Common myeloid progenitor, CD34-positive (primary cell): ENCODE results near the gene EFCAB6.

Source experiments
- CTCF ChIA-PET: fragments of 350-600 bp; sonication (Branson Sonifier 250); formaldehyde crosslinking; loops from one replicate; lab custom pipeline; 2021; ENCODE audit warnings: antibody characterized with exemption; lab: Charles Lee
- POLR2A ChIA-PET: fragments of 350-600 bp; sonication (Branson Sonifier 250); formaldehyde crosslinking; loops from one replicate; lab custom pipeline; 2021; ENCODE audit warnings: antibody characterized with exemption; lab: Charles Lee
- DNase-seq, 3 donors: peaks; one replicate each; pipeline versions ENCODE4 v3.0.0 to v3.0.0-alpha.2; 2013
- H3K27ac ChIP-seq, 2 experiments: 1 replicate in 1 of 2; 2 replicates in 1 of 2; pipeline ENCODE4 v1.7.0; 2013; ENCODE audit warnings: inconsistent platforms in 2 of 2, low read length in 2 of 2, mild to moderate bottlenecking in 2 of 2, low read depth in 1 of 2, moderate library complexity in 1 of 2; ENCODE audit not compliant: severe bottlenecking in 2 of 2, insufficient read depth in 1 of 2, poor library complexity in 1 of 2
- H3K27me3 ChIP-seq, 5 experiments: replicated peaks in 2 of 5; 1 replicate in 3 of 5; 2 replicates in 2 of 5; pipeline versions ENCODE4 v1.6.1 to v1.7.0; 2013; ENCODE audit warnings: low read length in 4 of 5, mild to moderate bottlenecking in 2 of 5, moderate library complexity in 2 of 5, inconsistent platforms in 1 of 5; ENCODE audit not compliant: insufficient read depth in 5 of 5, control insufficient read depth in 4 of 5
- H3K36me3 ChIP-seq, 4 experiments: 1 replicate in 2 of 4; 2 replicates in 2 of 4; pipeline versions ENCODE4 v1.6.1 to v1.7.0; 2013; ENCODE audit warnings: low read length in 3 of 4, control low read depth in 1 of 4, mild to moderate bottlenecking in 1 of 4; ENCODE audit not compliant: control insufficient read depth in 4 of 4, insufficient read depth in 4 of 4
- H3K4me1 ChIP-seq, 4 experiments: 1 replicate in 3 of 4; 2 replicates in 1 of 4; pipeline versions ENCODE4 v1.6.1 to v1.7.1; 2013; ENCODE audit warnings: low read length in 3 of 4, mild to moderate bottlenecking in 3 of 4, control low read depth in 1 of 4, inconsistent platforms in 1 of 4, moderate library complexity in 1 of 4; ENCODE audit not compliant: control insufficient read depth in 4 of 4, insufficient read depth in 4 of 4; ENCODE audit errors: control extremely low read depth in 1 of 4
- H3K4me3 ChIP-seq, 7 experiments: 1 replicate in 4 of 7; 2 replicates in 3 of 7; pipeline versions ENCODE4 v1.5.1 to v1.7.0; 2013; ENCODE audit warnings: mild to moderate bottlenecking in 7 of 7, low read length in 6 of 7, moderate library complexity in 6 of 7, inconsistent platforms in 2 of 7, low read depth in 2 of 7, control low read depth in 1 of 7; ENCODE audit not compliant: insufficient read depth in 4 of 7, control insufficient read depth in 1 of 7; ENCODE audit errors: extremely low read depth in 1 of 7
- H3K9me3 ChIP-seq, 5 experiments: 1 replicate in 4 of 5; 2 replicates in 1 of 5; pipeline versions ENCODE4 v1.6.1 to v1.7.1; 2013; ENCODE audit warnings: low read length in 4 of 5, mild to moderate bottlenecking in 2 of 5, inconsistent platforms in 1 of 5, low read depth in 1 of 5, moderate library complexity in 1 of 5; ENCODE audit not compliant: control insufficient read depth in 4 of 5, insufficient read depth in 2 of 5; ENCODE audit errors: control extremely low read depth in 1 of 5
- WGBS: methylation state at CpG from one replicate; pipeline ENCODE4 v1.1.5; 2013; ENCODE audit not compliant: insufficient coverage; 5-methylcytosine and 5-hydroxymethylcytosine counted together

The EFCAB6 gene

GRCh38 chr22:43858156-43858895 lies 46.2 kb upstream of the EFCAB6 start:
- H3K4me1 ChIP-seq, result peaks cover 0 to 3% (median 2%) of the 10 kb centered on the region in 4 experiments
- WGBS, result 46% methylated on average over 8 of the region's 11 CpGs
- no peak overlapping the region for H3K4me3 ChIP-seq
- POLR2A ChIA-PET, result no interaction called here
- H3K36me3 ChIP-seq, result no peaks in the 10 kb centered on the region
- DNase-seq, result no peak
- peaks cover 2 to 59% (median 11%) of the 10 kb centered on the region in 5 experiments for H3K27me3 ChIP-seq
- no peak overlapping the region for H3K27ac ChIP-seq
- CTCF ChIA-PET, result no interaction called here
- H3K9me3 ChIP-seq, result peaks cover 0 to 11% (median 0%) of the 10 kb centered on the region in 5 experiments

- Histone ChIP-seq H3K36me3 (no peaks in the 10 kb centered on the region), H3K4me3 (no peak overlapping the region), H3K4me1 (peaks cover 0 to 8% (median 7%) of the 10 kb centered on the region in 4 experiments), H3K27me3 (peaks cover 0 to 50% (median 11%) of the 10 kb centered on the region in 5 experiments), H3K27ac (no peak overlapping the region), H3K9me3 (peaks cover 0 to 11% (median 0%) of the 10 kb centered on the region in 5 experiments)
- CTCF ChIA-PET, result no interaction called here
- no peak for DNase-seq
- POLR2A ChIA-PET, result interaction anchor here (0.6 kb wide), 1 partner anchor 16 kb away, joined by 3 read pairs; no protein-coding TSS in a partner anchor
Measured at GRCh38 chr22:43857367-43857766, 45.3 kb upstream of the EFCAB6 start.

DNA sequence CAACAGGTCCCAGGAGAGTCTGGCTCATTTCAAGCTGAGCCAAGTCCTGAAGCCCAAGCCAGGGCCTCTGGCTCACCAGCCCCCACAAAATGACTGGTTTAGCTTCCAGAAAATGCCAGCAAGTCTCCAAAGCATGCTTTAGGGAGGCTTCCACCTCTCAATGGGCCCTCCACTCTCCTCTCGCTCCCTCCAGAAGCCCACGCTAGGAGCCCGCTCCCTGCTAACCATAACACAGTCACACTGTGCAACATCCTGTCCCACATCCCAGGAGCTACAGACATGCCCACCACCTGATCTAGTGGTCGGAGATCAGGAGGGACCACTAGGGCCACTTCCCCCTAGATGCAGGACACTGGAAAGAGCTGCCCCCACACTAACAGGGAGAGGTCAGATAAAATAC lies 43.3 kb upstream of the EFCAB6 start:
- WGBS, result 100% methylated on average over 2 of the region's 4 CpGs
- Histone ChIP-seq H3K27ac (no peak overlapping the region), H3K9me3 (peaks cover 0 to 11% (median 0%) of the 10 kb centered on the region in 5 experiments), H3K4me3 (no peak overlapping the region), H3K4me1 (peaks cover 0 to 16% (median 12%) of the 10 kb centered on the region in 4 experiments), H3K36me3 (no peaks in the 10 kb centered on the region), H3K27me3 (peaks cover 0 to 36% (median 2%) of the 10 kb centered on the region in 5 experiments)
- no peak for DNase-seq
- CTCF ChIA-PET, result no interaction called here
- POLR2A ChIA-PET, result no interaction called here

GRCh38 chr22:43854786-43855271 lies 42.7 kb upstream of the EFCAB6 start:
- CTCF ChIA-PET, result no interaction called here
- Histone ChIP-seq H3K9me3 (peaks cover 0 to 11% (median 0%) of the 10 kb centered on the region in 5 experiments), H3K4me3 (no peak overlapping the region), H3K27me3 (peaks cover 0 to 31% (median 2%) of the 10 kb centered on the region in 5 experiments), H3K36me3 (no peaks in the 10 kb centered on the region), H3K27ac (no peak overlapping the region), H3K4me1 (peaks cover 0 to 16% (median 12%) of the 10 kb centered on the region in 4 experiments)
- POLR2A ChIA-PET, result no interaction called here
- DNase-seq, result no peak
- WGBS, result 98% methylated on average over 13 of the region's 13 CpGs

- CTCF ChIA-PET, result no interaction called here
- peaks cover 0 to 28% (median 0%) of the 10 kb centered on the region in 5 experiments for H3K27me3 ChIP-seq
Measured at GRCh38 chr22:43854121-43854785, 42.1 kb upstream of the EFCAB6 start.

DNA sequence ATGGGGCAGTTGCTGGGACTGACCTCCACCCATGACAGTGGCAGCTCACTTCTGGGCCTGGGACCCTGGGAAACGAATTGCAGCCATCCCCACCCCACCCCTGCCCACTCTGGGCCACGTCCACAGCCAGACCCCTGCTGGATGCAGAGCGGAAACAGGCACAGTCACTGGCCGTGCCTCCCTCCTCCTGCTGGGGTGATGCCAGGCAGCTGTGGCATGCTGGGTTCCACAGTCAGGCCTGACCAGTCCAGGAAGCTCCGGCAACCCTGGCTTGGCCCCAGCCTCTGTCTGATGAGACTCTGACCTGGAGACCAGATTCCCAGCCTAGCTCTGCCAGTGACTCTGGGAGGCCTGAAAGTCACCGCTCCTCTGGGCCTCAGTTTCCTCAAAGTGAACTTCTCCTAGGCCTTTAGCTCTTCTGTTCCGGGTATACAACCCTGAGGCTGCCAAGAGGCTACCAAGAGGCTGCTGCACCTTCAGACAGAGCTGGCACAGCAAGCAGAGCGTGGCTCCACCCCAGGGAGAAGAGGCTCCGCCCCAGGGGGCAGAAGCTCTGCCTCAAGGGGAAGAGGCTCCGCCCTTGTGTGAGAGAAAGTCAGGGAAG lies 41.3 kb upstream of the EFCAB6 start:
- no peak overlapping the region for H3K4me3 ChIP-seq
- peaks cover 0 to 20% (median 0%) of the 10 kb centered on the region in 5 experiments for H3K27me3 ChIP-seq
- POLR2A ChIA-PET, result no interaction called here
- WGBS, result 95% methylated on average over 10 of the region's 10 CpGs
- peaks cover 0 to 11% (median 0%) of the 10 kb centered on the region in 5 experiments for H3K9me3 ChIP-seq
- H3K36me3 ChIP-seq, result no peaks in the 10 kb centered on the region
- H3K27ac ChIP-seq, result no peak overlapping the region
- peaks cover 0 to 16% (median 12%) of the 10 kb centered on the region in 4 experiments for H3K4me1 ChIP-seq
- CTCF ChIA-PET, result no interaction called here
- no peak for DNase-seq

More at GRCh38 chr22:43854121-43854785, 42.1 kb upstream of the EFCAB6 start:
- no peaks in the 10 kb centered on the region for H3K36me3 ChIP-seq
- H3K4me1 ChIP-seq, result peaks cover 0 to 16% (median 12%) of the 10 kb centered on the region in 4 experiments
- no peak overlapping the region for H3K4me3 ChIP-seq
- DNase-seq, result no peak
- 91% methylated on average over 9 of the region's 14 CpGs for WGBS
- no peak overlapping the region for H3K27ac ChIP-seq
- POLR2A ChIA-PET, result no interaction called here
- H3K9me3 ChIP-seq, result peaks cover 0 to 11% (median 0%) of the 10 kb centered on the region in 5 experiments
